ENCODE data around the gene ARF1.
A peak's percentile ranks its signal among the peaks of the same experiment; 100 is the strongest.
"Not testable (repeated sequence)": the region's sequence is repeated elsewhere in the genome, so short reads cannot be mapped to it uniquely, and the experiment has no call there.

ARF1 gene

DNA sequence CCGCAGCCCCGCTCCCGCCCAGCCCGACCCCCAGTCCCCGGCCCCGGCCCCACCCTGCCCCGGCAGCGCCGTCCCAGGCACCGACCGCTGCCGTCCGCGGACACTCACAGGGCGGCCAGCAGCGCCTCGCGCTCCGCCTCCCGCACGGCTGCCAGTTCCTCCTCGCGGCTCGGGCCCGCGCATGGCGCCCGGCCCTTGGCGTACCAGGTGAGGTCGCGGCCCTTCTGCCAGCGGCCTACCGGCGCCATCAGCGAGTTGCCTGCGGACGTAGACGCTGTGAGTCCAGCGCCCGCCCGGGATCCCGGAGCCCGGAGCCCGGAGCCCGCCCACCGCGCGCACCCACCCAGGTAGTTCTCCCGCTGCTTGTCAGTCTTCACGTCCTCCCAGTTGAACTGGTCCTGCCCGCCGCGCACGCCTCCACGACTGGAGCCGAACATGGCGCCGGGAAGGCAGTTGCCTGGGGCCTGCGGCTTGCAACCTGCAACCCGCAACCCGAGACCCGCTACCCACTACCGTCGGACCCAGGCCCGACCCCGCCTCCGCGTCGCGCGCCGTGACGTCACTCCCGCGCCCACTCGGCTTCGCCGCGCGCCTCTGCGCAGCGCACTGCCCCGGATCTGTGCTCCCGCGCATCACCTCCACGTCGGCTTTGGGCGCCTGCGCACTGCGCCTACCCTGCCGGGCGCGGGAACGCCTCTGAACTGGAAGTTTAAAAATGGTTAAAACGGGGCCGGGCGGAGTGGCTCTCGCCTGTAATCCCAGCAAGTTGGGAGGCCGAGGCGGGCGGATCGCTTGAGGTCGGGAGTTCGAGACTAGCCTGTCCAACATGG lies 20.5 kb downstream of the ARF1 start, which contains the start of gene C1orf35:
Gene C1orf35, minus strand, starts transcription at position 535 of the 830 bp plus-strand sequence. Its CDS starts 98 bp downstream, at position 437.
- DNase-seq: peak; percentile 89 to 96 (median 92)

GRCh38 chr1:228104526-228105269 lies 22.2 kb downstream of the ARF1 start:
- no peak for DNase-seq

DNA sequence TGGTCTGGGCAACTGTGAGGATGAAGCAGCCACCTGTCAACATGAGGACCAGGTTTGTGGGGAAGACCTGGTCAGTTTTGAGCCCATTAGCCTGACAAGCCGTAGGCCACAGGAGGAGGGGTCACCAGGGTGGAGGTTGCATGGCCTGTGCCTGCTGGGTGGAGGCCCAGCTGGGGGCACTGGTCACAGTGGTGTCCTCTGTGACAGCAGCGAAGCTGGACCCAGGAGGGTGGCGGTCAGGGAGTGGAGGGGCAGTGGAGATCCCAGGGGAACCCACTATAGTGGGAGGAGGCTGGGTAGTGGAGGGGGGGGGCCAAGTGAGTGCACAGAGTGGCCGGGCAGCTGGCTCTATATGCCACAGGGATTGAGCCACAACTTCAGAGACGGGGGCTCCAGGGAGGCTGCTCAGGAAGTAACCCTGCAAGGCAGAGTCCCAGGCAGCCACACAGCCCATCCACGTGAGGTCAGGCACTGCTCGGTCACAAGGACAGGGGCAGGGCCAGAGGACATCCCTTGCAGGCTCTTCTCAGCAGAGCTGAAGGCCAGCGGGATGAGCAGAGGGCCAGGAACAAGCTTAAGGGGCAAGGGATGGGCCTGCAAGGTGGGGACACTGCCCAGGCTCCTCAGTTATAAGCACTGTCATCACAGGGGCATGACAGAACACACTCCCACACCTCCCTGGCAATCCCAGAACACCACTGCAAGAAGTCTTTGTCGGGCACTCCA lies 22.9 kb downstream of the ARF1 start:
- no peak for DNase-seq

DNA sequence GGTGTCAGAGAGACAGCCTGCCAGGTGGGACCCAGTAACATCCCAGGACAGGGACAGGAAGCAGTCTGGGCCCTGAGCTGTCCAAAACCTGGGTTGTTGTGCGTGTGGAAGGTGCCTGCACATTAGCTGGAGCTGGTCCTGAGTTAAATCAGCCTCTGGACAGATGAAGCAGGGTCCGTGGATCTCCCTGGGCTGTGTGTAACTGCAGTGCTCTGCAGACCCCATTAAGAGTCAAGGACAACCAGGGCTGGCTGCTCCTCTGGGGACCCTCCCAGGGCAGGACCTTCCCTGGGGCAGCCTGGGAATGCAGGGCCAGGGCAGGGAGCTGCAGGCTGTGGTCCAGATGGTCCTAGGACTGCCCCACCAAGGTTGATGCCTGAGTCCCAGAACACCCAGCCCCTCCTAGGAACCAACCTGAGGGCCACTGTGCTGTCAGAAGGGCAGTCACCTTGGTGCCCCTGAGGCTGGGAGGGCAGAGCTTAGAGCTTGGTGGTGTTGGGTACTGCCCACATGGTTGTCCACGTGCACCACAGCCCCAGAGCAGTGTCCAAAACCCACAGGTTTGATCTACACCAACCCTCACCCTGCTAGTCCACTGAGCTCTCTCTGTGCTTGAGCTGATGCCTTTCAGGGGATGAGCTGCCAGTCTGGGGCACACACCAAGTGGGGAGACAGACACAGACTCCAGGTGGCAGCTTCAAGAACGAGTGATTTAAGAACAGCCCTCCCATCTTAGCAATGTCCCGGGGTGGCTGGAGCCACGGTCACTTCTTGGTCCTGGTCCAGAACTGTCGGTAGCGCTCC lies 23.7 kb downstream of the ARF1 start:
- DNase-seq: no peak

DNA sequence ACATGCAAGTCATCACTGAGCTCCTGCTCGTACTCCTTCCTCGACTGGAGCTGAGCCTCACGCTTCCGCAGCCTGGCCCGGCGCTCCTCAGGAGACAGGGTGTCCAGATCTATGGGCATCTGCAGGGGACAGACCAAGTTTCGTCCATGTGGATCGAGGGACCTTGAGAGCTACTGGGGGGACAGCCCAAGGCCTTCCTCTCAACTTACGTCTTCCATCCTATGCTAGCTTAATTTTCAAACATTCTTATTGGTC lies 24.2 kb downstream of the ARF1 start:
- no peak for DNase-seq

DNA sequence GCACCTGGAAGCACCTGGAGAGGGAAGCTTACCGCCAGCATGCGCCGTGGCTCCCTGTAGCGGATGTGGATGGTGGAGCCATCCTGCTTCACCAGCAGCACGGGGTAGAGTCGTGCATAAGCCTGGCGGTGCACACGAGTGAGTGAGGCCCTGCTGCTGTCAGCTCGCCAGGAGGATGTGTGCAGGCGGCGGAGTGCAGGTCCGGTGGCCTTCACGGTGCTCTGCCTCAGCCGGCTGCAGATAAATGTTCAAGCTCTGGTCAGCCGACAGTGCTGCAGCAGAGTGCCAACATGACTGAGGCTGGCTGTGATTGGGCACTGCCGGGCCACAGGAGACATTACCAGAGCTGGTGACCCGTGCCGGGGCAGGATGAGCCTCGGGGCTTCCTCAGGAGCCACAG lies 25.1 kb downstream of the ARF1 start:
- no peak for DNase-seq

DNA sequence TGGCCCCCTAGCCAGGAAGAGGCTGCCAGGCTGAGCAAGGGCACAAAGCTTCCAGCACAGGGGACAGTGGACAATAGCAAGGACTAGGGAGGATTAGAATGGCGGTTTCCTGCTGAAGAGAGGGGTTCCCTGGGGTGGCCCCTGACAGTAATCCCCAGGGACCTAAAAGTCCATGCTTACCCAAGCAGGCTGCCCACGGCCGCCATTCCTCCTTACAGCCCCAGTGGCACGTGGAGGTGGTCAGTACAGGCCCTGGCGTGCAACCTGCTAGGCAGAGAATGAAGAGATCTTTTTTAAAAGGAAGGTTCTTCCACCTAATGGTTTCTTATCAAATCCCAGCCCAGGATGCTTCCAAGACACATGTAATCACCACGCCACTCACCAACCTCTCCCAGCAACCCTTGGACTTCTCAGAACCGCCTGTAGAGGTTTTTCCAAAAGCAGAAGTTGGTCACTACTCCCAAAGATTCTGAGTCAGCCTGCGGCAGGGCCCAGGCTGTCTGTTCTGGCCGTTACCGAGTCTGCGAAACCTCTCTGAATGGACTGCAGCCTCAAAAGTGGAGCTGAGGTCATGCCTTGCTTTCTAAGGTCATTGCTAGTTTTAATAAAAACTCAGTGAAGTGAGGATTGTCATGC lies 25.7 kb downstream of the ARF1 start:
- no peak for DNase-seq

GRCh38 chr1:228108742-228109072 lies 26.2 kb downstream of the ARF1 start:
- DNase-seq: no peak

- peak; percentile 95 to 99 (median 97) for DNase-seq
Observed at GRCh38 chr1:228109073-228109961, 26.8 kb downstream of the ARF1 start, which contains the start of gene MRPL55. MRPL55 (minus strand) TSS chr1:228109299; CDS start chr1:228108260, 1,039 bp downstream.

DNA sequence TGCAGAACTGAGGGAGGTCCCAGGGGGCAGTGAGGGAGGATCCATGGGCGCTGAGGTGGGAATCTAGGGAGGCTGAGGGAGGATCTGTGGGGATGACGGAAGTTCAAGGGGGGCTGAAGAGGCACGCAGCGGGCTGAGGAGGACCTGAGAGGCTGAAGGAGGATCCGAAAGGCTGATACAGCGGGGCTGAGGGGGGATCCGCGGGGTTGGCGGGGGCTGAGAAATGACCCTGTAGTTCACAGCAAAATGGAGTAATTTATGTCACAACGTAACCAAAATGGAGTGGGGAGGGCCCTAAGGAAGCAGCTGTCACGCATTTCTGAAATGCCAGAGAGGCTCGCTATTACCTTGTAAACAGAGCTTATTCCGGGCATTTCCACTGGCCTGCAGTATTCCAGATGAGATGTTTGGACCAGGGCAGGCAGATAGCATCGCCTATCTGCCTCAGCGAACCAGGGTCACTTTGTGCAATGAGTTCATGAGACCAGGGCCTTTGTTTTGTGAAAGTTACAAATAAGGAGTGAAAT lies 27.5 kb downstream of the ARF1 start:
- no peak for DNase-seq

DNA sequence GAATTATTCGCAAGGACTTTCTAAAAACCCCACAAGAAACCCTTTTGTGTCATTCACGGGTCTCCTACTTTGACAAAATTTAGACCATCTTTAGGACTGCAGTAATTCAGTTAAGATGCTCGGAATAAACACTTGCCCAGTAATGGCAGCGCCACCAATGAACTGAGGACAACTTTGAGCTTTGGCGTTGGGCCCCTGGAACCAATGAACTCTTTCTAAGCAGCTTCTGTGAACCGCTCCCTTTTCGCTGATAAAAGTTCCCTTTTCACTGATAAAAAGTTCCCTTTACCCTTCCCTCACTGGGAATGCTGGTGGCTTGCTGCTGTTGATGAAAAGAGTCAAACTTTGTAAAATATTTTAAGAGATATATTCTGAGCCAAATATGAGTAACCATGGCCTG lies 28.0 kb downstream of the ARF1 start:
- no peak for DNase-seq

DNA sequence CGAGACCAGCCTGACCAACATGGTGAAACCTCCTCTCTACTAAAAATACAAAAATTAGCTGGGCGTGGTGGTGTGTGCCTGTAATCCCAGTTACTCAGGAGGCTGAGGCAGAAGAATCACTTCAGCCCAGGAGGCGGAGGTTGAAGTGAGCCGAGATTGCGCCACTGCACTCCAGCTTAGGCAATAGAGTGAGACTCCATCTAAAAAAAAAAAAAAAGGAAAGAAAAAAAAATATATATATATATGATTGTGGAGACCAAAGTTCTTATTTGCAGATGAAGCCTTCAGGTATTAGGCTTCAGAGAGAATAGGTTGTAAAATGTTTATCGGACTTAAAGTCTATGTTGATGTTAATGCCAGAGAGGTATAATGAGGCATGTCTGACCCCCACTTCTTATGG lies 28.8 kb downstream of the ARF1 start:
- DNase-seq: not testable (repeated sequence)

- no peak for DNase-seq
Observed at GRCh38 chr1:228112167-228112566, 29.7 kb downstream of the ARF1 start.

DNA sequence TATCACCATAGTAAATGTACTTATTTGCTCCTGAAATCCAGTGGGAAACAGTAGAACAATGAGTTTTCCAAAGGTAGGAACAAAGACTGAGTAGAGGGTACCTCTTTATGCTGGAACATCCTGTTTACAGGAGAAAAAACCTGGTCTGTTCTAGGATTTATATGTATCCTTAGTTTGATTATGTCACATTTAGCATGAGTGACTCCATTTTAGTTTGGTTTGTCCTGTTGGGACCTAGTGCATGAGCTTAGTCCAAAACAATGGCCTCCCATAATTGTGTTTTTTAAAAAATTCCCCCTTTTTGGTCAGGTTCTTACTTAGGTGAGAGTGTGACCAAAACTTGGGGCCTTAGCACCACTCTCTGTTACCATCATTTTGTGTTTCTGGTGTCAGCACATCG lies 30.1 kb downstream of the ARF1 start:
- no peak for DNase-seq

- DNase-seq: no peak
Observed at GRCh38 chr1:228114827-228115226, 32.3 kb downstream of the ARF1 start.

DNA sequence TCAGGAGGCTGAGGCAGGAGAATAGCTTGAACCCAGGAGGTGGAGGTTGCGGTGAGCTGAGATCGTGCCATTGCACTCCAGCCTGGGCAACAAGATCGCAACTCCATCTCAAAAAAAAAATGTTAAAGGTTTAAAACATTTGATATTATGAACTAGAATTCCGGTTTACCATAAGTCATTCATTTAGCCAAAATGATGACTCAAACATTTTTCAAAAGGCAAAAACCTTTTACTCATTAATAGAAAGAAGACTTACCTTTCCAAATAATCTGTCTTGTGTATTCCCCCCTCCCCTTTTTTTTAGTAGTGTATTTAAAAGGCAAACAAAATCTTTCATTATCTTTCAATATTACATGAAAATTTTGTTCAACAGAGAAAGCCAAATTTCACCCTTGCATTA lies 34.8 kb downstream of the ARF1 start:
- DNase-seq: no peak

GRCh38 chr1:228118040-228118439 lies 35.5 kb downstream of the ARF1 start:
- no peak for DNase-seq

DNA sequence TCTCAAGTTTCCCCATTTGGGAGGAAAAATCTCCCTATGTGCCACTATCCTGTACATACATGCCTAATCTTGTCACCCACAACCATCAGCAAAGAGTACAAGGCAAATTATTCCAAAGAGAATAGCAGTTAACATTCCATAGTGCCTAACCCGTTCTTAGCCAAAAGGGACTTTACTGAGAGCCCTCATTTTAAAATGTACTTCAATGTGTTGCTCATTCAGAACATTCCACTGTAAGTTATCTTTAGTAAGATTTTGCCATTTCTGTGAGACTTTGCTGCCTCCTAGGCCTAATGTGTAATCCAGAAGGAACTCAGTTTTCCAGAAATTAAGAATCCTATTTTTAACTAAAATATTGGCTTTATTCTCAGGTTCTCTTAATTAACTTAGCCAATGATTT lies 37.8 kb downstream of the ARF1 start:
- no peak for DNase-seq

- no peak for DNase-seq
Observed at GRCh38 chr1:228120857-228121489, 38.5 kb downstream of the ARF1 start.

GRCh38 chr1:228122921-228123441 lies 40.5 kb downstream of the ARF1 start:
- no peak for DNase-seq

All from T-helper 2 cell (primary cell).